Gastroesophageal sphincter (tissue), 3 donors: ENCODE data around the gene ANGEL2.
"Not testable (repeated sequence)": the region's sequence is repeated elsewhere in the genome, so short reads cannot be mapped to it uniquely, and the experiment has no call there.

Source experiments
- POLR2A ChIP-seq, 2 donors: fragments of 450-650 bp; IDR thresholded peaks; one replicate each; pipeline ENCODE4 v1.6.1; 2017; ENCODE audit warnings: antibody characterized with exemption in 2 of 2, mild to moderate bottlenecking in 2 of 2, moderate library complexity in 1 of 2
- TF ChIP-seq, protein P1 (sequence below), 4 experiments: fragments of 200-600 bp in 2 of 4; fragments of 450-650 bp in 2 of 4; sonication (generic) in 1 of 4; IDR thresholded peaks; one replicate each; pipeline ENCODE4 v1.5.1; 2017 to 2019; ENCODE audit warnings: antibody characterized with exemption in 4 of 4, mild to moderate bottlenecking in 2 of 4, moderate library complexity in 2 of 4

DNA sequence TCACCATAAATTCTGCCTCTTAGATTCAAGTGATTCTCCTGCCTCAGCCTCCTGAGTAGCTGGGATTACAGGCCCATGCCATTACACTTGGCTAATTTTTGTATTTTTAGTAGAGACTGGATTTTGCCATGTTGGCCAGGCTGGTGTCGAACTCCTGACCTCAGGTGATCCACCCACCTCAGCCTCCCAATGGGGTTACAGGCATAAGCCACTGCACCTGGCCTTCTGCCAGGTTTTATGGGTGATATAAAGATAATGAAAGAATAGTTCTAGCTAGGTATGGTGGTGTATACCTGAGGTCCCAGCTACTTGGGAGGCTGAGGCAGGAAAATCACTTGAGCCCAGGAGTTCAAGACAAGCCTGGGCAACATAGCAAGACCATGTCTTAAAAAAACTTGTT, 50.7 kb downstream of the ANGEL2 start:
- TF ChIP-seq, protein P1, sequence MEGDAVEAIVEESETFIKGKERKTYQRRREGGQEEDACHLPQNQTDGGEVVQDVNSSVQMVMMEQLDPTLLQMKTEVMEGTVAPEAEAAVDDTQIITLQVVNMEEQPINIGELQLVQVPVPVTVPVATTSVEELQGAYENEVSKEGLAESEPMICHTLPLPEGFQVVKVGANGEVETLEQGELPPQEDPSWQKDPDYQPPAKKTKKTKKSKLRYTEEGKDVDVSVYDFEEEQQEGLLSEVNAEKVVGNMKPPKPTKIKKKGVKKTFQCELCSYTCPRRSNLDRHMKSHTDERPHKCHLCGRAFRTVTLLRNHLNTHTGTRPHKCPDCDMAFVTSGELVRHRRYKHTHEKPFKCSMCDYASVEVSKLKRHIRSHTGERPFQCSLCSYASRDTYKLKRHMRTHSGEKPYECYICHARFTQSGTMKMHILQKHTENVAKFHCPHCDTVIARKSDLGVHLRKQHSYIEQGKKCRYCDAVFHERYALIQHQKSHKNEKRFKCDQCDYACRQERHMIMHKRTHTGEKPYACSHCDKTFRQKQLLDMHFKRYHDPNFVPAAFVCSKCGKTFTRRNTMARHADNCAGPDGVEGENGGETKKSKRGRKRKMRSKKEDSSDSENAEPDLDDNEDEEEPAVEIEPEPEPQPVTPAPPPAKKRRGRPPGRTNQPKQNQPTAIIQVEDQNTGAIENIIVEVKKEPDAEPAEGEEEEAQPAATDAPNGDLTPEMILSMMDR (IDR thresholded peaks at IDR 0.05): not testable (repeated sequence)
- not testable (repeated sequence) for TF ChIP-seq POLR2A (IDR thresholded peaks at IDR 0.05)
